Sciatic nerve (tissue), 2 donors: ENCODE measurements around the gene TTC28. TPM values are rescaled to one million over a fixed set of nuclear protein-coding genes. Genes with fewer than 3 reads are reported as not detected.

Experiments
- ATAC-seq: fragments of 200-7000 bp; cut with Tn5 transposase; one replicate; pipeline ENCODE4 v1.9.1; 2020; ENCODE audit warnings: mild to moderate bottlenecking, moderate library complexity
- DNase-seq: peaks from one replicate; pipeline ENCODE4 v3.0.0-alpha.2; 2020; ENCODE audit warnings: low spot score
- intact Hi-C: fragments of 100-400 bp; cut with DNase I; formaldehyde crosslinking; loops from one replicate; pipeline ENCODE4 v1.14.2; 2022
- total RNA-seq: library from RNA; stranded (reverse); fragmentation: NEBNext Ultra II Directional; extraction: Animal tissue kit (Norgen Biotek cat#: 25700); gene quantifications from one replicate; pipeline ENCODE4 v1.2.1, GENCODE V29; 2021
- donor health status: DM: no; HTN: no; CAD: no.
- donor health status: DM: no; HTN: no; CAD: no.

Gene TTC28
- total RNA-seq, 1 donor from 2014 or later: 58.4 TPM

- ATAC-seq: no peak
- intact Hi-C loops: no loop called here
- DNase-seq: no peak
These were observed 553.8 kb downstream of the TTC28 start for GRCh38 chr22:28125799-28126198.

GRCh38 chr22:28123989-28124766 is 555.5 kb downstream of the TTC28 start:
- ATAC-seq: no peak
- intact Hi-C loops: no loop called here
- DNase-seq: no peak

- DNase-seq (no peak), ATAC-seq (no peak)
- intact Hi-C loops: no loop called here
These were observed 558.7 kb downstream of the TTC28 start for GRCh38 chr22:28120691-28121592.

- DNase-seq (no peak), ATAC-seq (no peak)
- intact Hi-C loops: no loop called here
These were observed 560.5 kb downstream of the TTC28 start for GRCh38 chr22:28118957-28119631.

GRCh38 chr22:28116219-28116673 is 563.4 kb downstream of the TTC28 start:
- intact Hi-C loops: no loop called here
- ATAC-seq (peak; percentile 72), DNase-seq (no peak)

- intact Hi-C loops: no loop called here
- no peak for DNase-seq
- ATAC-seq: no peak
These were observed 564.2 kb downstream of the TTC28 start for GRCh38 chr22:28115426-28115825.

- intact Hi-C loops: no loop called here
- peak; percentile 67 for ATAC-seq
These were observed 567.0 kb downstream of the TTC28 start for GRCh38 chr22:28112548-28113043.

GRCh38 chr22:28112190-28112544 is 567.5 kb downstream of the TTC28 start:
- ATAC-seq: no peak
- no peak for DNase-seq
- intact Hi-C loops: no loop called here

More at GRCh38 chr22:28112548-28113043, 567.0 kb downstream of the TTC28 start:
- no peak for DNase-seq

- ATAC-seq: no peak
These were observed 568.0 kb downstream of the TTC28 start for GRCh38 chr22:28111501-28112189.

GRCh38 chr22:28108851-28109250 is 570.8 kb downstream of the TTC28 start:
- intact Hi-C loops: no loop called here
- ATAC-seq (no peak), DNase-seq (no peak)

More at GRCh38 chr22:28111501-28112189, 568.0 kb downstream of the TTC28 start:
- no peak for DNase-seq
- intact Hi-C loops: no loop called here

GRCh38 chr22:28106617-28107016 is 573.0 kb downstream of the TTC28 start:
- intact Hi-C loops: no loop called here
- DNase-seq (no peak), ATAC-seq (no peak)

GRCh38 chr22:28105988-28106387 is 573.7 kb downstream of the TTC28 start:
- intact Hi-C loops: no loop called here
- ATAC-seq (no peak), DNase-seq (no peak)

- ATAC-seq (no peak), DNase-seq (no peak)
- intact Hi-C loops: no loop called here
These were observed 574.2 kb downstream of the TTC28 start for GRCh38 chr22:28105413-28105812.

- peak; percentile 50 for ATAC-seq
- no peak for DNase-seq
- intact Hi-C loops: no loop called here
These were observed 576.0 kb downstream of the TTC28 start for GRCh38 chr22:28103596-28103995.

GRCh38 chr22:28102151-28102812 is 577.4 kb downstream of the TTC28 start:
- intact Hi-C loops: no loop called here
- DNase-seq: no peak
- peak; percentile 55 for ATAC-seq

- ATAC-seq: no peak
- no peak for DNase-seq
- intact Hi-C loops: no loop called here
These were observed 582.0 kb downstream of the TTC28 start for GRCh38 chr22:28097627-28098026.

- intact Hi-C loops: no loop called here
- ATAC-seq (no peak), DNase-seq (no peak)
These were observed 583.5 kb downstream of the TTC28 start for GRCh38 chr22:28096161-28096560.
